HG02763 (cell line): Measurements from ENCODE around the gene ZSCAN16.
"Not testable (repeated sequence)": the region's sequence is repeated elsewhere in the genome, so short reads cannot be mapped to it uniquely, and the experiment has no call there.

Experiments used
- ATAC-seq: cut with Tn5 transposase; IDR thresholded peaks from one replicate; pipeline ENCODE4 v1.9.1; 2021; ENCODE audit warnings: mild to moderate bottlenecking, moderate library complexity; ENCODE audit not compliant: unreplicated experiment

Gene ZSCAN16

GRCh38 chr6:28124350-28124970 lies at the start of gene ZSCAN16:
Gene ZSCAN16 (plus strand): TSS chr6:28124609. CDS start chr6:28125444, 835 bp downstream.
- peak; percentile 94 for ATAC-seq

GRCh38 chr6:28078050-28078449 lies 46.4 kb upstream of the ZSCAN16 start:
- ATAC-seq: no peak

GRCh38 chr6:28078836-28079235 lies 45.6 kb upstream of the ZSCAN16 start:
- ATAC-seq: no peak

GRCh38 chr6:28080381-28080630 lies 44.1 kb upstream of the ZSCAN16 start, which contains the start of gene ZNF165:
Gene ZNF165 (plus strand): TSS chr6:28080568. CDS start chr6:28085481, 4,913 bp downstream.
- not testable (repeated sequence) for ATAC-seq

- peak; percentile 82 for ATAC-seq
Observed at GRCh38 chr6:28080631-28081485, 43.6 kb upstream of the ZSCAN16 start.

- ATAC-seq: no peak
Observed at GRCh38 chr6:28081486-28081751, 43.0 kb upstream of the ZSCAN16 start.

- ATAC-seq: no peak
Observed at GRCh38 chr6:28082939-28083338, 41.5 kb upstream of the ZSCAN16 start.

GRCh38 chr6:28089054-28089453 lies 35.4 kb upstream of the ZSCAN16 start:
- no peak for ATAC-seq

- ATAC-seq: no peak
Observed at GRCh38 chr6:28090917-28091586, 33.4 kb upstream of the ZSCAN16 start.

GRCh38 chr6:28102222-28102621 lies 22.2 kb upstream of the ZSCAN16 start:
- ATAC-seq: not testable (repeated sequence)

GRCh38 chr6:28102699-28103098 lies 21.7 kb upstream of the ZSCAN16 start:
- ATAC-seq: not testable (repeated sequence)

- ATAC-seq: peak; percentile 97
Observed at GRCh38 chr6:28104392-28105244, 19.8 kb upstream of the ZSCAN16 start.

GRCh38 chr6:28105245-28105639 lies 19.2 kb upstream of the ZSCAN16 start:
- no peak for ATAC-seq

- ATAC-seq: no peak
Observed at GRCh38 chr6:28107506-28107905, 16.9 kb upstream of the ZSCAN16 start.

- no peak for ATAC-seq
Observed at GRCh38 chr6:28111964-28112363, 12.4 kb upstream of the ZSCAN16 start.

- no peak for ATAC-seq
Observed at GRCh38 chr6:28115799-28116198, 8.6 kb upstream of the ZSCAN16 start.

GRCh38 chr6:28117386-28118050 lies 6.9 kb upstream of the ZSCAN16 start:
- no peak for ATAC-seq

- no peak for ATAC-seq
Observed at GRCh38 chr6:28118217-28118616, 6.2 kb upstream of the ZSCAN16 start.

- no peak for ATAC-seq
Observed at GRCh38 chr6:28121876-28122275, 2.5 kb upstream of the ZSCAN16 start.

- ATAC-seq: not testable (repeated sequence)
Observed at GRCh38 chr6:28122283-28122682, 2.1 kb upstream of the ZSCAN16 start.

- no peak for ATAC-seq
Observed at GRCh38 chr6:28124971-28125353, 553 bp downstream of the ZSCAN16 start.
